Measurements from ENCODE around the gene TMEM236.

Gene TMEM236

GRCh38 chr10:17838080-17838648, 86.2 kb downstream of the TMEM236 start:
- DNase-seq (ENCODE audit: low read depth, low spot score) = no peak
- Histone ChIP-seq H3K27me3 (ENCODE audit: insufficient read depth, insufficient read length) (no peaks in the 10 kb centered on the region), H3K9me3 (ENCODE audit: insufficient read depth, low read length) (no peaks in the 10 kb centered on the region), H3K4me3 (ENCODE audit: insufficient read length, low read depth) (no peak overlapping the region), H3K9ac (ENCODE audit: insufficient read length, low read depth) (no peak overlapping the region), H3K4me1 (ENCODE audit: insufficient read depth, insufficient read length) (no peaks in the 10 kb centered on the region), H3K36me3 (ENCODE audit: insufficient read depth, insufficient read length, low read length) (no peaks in the 10 kb centered on the region)
- TF ChIP-seq YY1 (IDR thresholded peaks at IDR 0.05; ENCODE audit: insufficient read depth, insufficient read length) (no peak), ZNF274 (IDR thresholded peaks at IDR 0.05; ENCODE audit: low read depth, low read length) (no peak)

DNA sequence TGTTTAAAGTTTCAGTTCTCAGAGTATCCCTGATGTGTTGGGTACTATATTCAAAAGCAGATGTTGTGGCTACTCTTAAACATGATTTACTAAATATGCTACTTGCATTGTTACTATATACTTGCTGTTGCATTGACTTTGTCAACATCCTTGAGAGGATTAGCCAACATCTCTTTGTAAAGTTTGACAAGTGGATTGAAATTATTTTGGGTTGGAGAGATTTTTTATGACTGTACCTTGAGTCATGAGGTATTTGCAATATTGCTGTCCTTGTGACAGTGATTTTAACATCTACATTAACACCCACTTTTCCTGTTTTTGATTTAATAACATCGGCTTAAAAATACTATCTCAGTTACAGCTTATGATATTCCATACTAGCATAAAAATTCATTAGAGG, 89.0 kb downstream of the TMEM236 start:
- Histone ChIP-seq H3K4me3 (ENCODE audit: insufficient read length, low read depth) (no peak overlapping the region), H3K27me3 (ENCODE audit: insufficient read depth, insufficient read length) (no peaks in the 10 kb centered on the region), H3K9ac (ENCODE audit: insufficient read length, low read depth) (no peak overlapping the region), H3K36me3 (ENCODE audit: insufficient read depth, insufficient read length, low read length) (no peaks in the 10 kb centered on the region), H3K4me1 (ENCODE audit: insufficient read depth, insufficient read length) (no peaks in the 10 kb centered on the region), H3K9me3 (ENCODE audit: insufficient read depth, low read length) (no peaks in the 10 kb centered on the region)
- no peak for DNase-seq (ENCODE audit: low read depth, low spot score)
- TF ChIP-seq YY1 (IDR thresholded peaks at IDR 0.05; ENCODE audit: insufficient read depth, insufficient read length) (no peak), ZNF274 (IDR thresholded peaks at IDR 0.05; ENCODE audit: low read depth, low read length) (no peak), SUZ12 (IDR thresholded peaks at IDR 0.05; ENCODE audit: extremely low read depth, insufficient read depth, insufficient read length) (no peak)

DNA sequence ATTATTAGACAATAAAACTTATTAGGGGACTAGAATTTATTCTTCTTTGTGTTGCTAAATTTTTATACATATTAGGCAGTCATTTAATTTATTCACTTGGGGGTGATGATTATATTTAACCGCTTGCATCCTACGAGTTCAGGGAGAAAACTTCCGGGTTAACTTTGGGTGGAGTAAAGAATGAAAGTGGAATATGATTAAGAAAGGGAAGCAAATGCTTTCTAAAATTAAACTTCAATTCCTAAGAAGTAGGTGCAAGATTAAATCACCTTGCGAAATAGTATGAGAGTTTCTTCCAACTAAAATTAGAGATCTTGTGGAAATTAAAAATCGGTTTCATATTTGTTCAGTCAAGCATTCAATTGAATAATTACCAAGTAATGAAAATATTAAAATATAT, 90.6 kb downstream of the TMEM236 start:
- Histone ChIP-seq H3K9ac (ENCODE audit: insufficient read length, low read depth) (no peak overlapping the region), H3K9me3 (ENCODE audit: insufficient read depth, low read length) (no peaks in the 10 kb centered on the region), H3K27me3 (ENCODE audit: insufficient read depth, insufficient read length) (no peaks in the 10 kb centered on the region), H3K4me1 (ENCODE audit: insufficient read depth, insufficient read length) (no peaks in the 10 kb centered on the region), H3K36me3 (ENCODE audit: insufficient read depth, insufficient read length, low read length) (no peaks in the 10 kb centered on the region), H3K4me3 (ENCODE audit: insufficient read length, low read depth) (no peak overlapping the region)
- no peak for TF ChIP-seq ZNF274 (IDR thresholded peaks at IDR 0.05; ENCODE audit: low read depth, low read length)
- TF ChIP-seq SUZ12 (IDR thresholded peaks at IDR 0.05; ENCODE audit: extremely low read depth, insufficient read depth, insufficient read length) = no peak
- no peak for TF ChIP-seq YY1 (IDR thresholded peaks at IDR 0.05; ENCODE audit: insufficient read depth, insufficient read length)
- no peak for DNase-seq (ENCODE audit: low read depth, low spot score)

DNA sequence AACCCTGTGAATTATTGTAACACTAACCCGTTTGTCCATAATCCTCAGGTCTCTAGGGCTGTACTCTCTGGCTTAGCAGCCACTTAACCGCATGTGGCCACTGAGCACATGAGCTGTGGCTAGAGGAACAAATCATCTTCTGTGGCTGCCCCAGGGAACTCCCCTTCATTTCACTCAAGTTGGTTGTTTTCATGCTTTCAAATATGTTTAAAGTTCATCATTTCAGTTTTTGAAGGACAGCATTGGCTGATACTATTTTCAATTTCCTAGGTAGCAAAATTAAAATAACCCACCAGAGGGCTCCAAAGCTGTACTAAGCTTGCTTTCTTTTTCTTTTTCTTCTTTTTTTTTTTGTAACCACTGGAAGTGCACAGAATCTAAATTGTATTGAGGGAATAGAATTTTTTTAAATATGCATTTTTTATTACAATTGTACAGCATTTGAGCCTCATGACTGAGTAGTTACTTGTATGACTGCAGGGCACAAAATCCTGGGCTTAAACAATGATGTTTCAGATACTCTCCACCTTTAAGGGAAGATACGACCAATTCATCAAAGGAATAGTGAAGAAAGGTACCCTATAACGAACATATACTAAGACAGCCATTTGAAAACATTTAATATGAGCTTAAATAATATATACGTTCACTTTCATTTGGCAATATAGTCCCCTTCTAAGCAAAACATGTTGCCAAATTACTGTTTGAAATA, 95.7 kb downstream of the TMEM236 start:
- no peak for DNase-seq (ENCODE audit: low read depth, low spot score)
- Histone ChIP-seq H3K4me1 (ENCODE audit: insufficient read depth, insufficient read length) (no peaks in the 10 kb centered on the region), H3K9me3 (ENCODE audit: insufficient read depth, low read length) (no peaks in the 10 kb centered on the region), H3K36me3 (ENCODE audit: insufficient read depth, insufficient read length, low read length) (no peaks in the 10 kb centered on the region), H3K9ac (ENCODE audit: insufficient read length, low read depth) (no peak overlapping the region), H3K27me3 (ENCODE audit: insufficient read depth, insufficient read length) (no peaks in the 10 kb centered on the region), H3K4me3 (ENCODE audit: insufficient read length, low read depth) (no peak overlapping the region)
- no peak for TF ChIP-seq YY1 (IDR thresholded peaks at IDR 0.05; ENCODE audit: insufficient read depth, insufficient read length)
- no peak for TF ChIP-seq SUZ12 (IDR thresholded peaks at IDR 0.05; ENCODE audit: extremely low read depth, insufficient read depth, insufficient read length)
- no peak for TF ChIP-seq ZNF274 (IDR thresholded peaks at IDR 0.05; ENCODE audit: low read depth, low read length)

DNA sequence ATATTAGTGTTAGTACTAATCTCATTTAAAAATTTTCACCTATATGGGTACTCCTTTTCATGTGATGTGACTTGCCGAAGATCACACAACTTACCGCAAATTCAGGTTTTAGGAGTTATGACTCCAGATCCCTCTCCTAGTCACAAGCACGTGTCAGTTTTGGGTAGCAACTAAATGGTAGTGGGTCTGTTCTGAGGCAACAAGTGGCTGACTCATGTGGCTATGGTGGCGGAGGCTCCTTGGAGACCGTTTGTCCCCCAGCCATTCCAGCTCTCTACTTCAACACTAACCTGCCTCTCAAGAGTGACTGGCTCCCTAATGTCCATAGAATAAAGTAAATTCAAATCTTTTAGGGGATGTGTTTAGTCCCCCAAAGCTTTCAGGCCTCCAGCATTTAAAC, 96.6 kb downstream of the TMEM236 start:
- Histone ChIP-seq H3K9ac (ENCODE audit: insufficient read length, low read depth) (no peak overlapping the region), H3K36me3 (ENCODE audit: insufficient read depth, insufficient read length, low read length) (no peaks in the 10 kb centered on the region), H3K9me3 (ENCODE audit: insufficient read depth, low read length) (no peaks in the 10 kb centered on the region), H3K27me3 (ENCODE audit: insufficient read depth, insufficient read length) (no peaks in the 10 kb centered on the region), H3K4me3 (ENCODE audit: insufficient read length, low read depth) (no peak overlapping the region), H3K4me1 (ENCODE audit: insufficient read depth, insufficient read length) (no peaks in the 10 kb centered on the region)
- no peak for TF ChIP-seq YY1 (IDR thresholded peaks at IDR 0.05; ENCODE audit: insufficient read depth, insufficient read length)
- TF ChIP-seq SUZ12 (IDR thresholded peaks at IDR 0.05; ENCODE audit: extremely low read depth, insufficient read depth, insufficient read length) = no peak
- no peak for TF ChIP-seq ZNF274 (IDR thresholded peaks at IDR 0.05; ENCODE audit: low read depth, low read length)
- DNase-seq (ENCODE audit: low read depth, low spot score) = no peak
